ENCODE results near the gene KLHL10. TPM values are rescaled to one million over a fixed set of nuclear protein-coding genes. Genes with fewer than 3 reads are reported as not detected.
A peak's percentile ranks its signal among the peaks of the same experiment; 100 is the strongest.
"Not testable (repeated sequence)": the region's sequence is repeated elsewhere in the genome, so short reads cannot be mapped to it uniquely, and the experiment has no call there.

The KLHL10 gene
- total RNA-seq, 1 donor from 2014 or later: not detected

DNA sequence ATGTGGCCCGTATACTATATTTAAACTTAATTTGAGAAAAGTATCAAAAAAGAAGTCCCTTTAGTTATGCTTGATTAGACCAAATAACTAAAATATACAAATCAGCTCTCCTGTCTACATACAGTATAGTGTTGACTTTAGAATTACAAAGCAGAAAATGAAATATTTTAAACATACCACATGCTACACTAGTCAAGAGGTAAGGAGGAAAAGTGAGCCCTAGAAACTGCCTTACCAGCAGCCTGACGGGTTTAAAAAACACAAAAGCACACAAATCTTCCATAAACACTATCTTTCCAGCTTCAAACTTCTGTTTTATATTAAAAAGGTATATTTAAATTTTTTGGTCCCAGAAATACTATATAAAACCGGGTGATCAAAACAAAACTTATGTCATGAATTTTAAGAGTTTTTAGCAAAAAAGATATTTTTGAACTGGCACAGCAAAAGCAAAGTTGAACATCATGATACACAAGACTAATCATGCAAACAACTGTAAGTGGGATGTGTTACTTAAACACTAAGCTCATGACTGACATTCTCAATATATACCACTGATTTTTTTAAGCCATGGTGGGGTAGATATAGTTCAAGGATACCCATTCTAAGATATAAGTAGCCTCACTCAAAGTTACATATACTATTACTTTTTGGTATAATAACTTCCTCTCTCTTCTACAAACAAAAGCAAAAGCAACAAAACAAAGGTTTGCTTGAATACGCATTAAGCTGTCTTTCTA lies 11.8 kb downstream of the KLHL10 start:
- Histone ChIP-seq H3K4me1 (ENCODE audit: control insufficient read depth in 3 of 3, insufficient read depth in 3 of 3, low read length in 3 of 3) (no peaks in the 10 kb centered on the region), H3K9me3 (ENCODE audit: control insufficient read depth in 3 of 3, low read length in 3 of 3) (no peaks in the 10 kb centered on the region), H3K9ac (ENCODE audit: low read depth in 1 of 3, low read length in 3 of 3) (no peak overlapping the region), H3K4me3 (ENCODE audit: low read length in 3 of 3) (no peak overlapping the region), H3K27me3 (ENCODE audit: control insufficient read depth in 3 of 3, insufficient read depth in 3 of 3, low read length in 3 of 3) (no peaks in the 10 kb centered on the region), H3K27ac (ENCODE audit: low read depth, low read length) (no peak overlapping the region), H3K36me3 (ENCODE audit: control insufficient read depth in 3 of 3, insufficient read depth in 3 of 3, low read length in 3 of 3) (peaks cover 4 to 17% (median 14%) of the 10 kb centered on the region in 3 donors)

DNA sequence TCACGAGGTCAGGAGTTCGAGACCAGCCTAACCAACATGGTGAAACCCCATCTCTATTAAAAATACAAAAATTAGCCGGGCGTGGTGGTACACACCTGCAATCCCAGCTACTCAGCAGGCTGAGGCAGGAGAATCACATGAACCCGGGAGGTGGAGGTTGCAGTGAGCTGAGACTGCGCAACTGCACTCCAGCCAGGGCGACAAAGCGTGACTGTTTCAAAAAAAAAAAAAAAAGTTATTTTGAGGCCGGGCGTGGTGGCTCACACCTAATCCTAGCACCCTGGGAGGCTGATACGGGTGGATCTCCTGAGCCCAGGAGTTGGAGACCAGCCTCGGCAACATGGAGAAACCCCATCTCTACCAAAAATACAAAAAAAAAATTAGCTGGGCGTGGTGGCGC lies 13.8 kb downstream of the KLHL10 start:
- H3K27me3 ChIP-seq (ENCODE audit: control insufficient read depth in 3 of 3, insufficient read depth in 3 of 3, low read length in 3 of 3); H3K9me3 ChIP-seq (ENCODE audit: control insufficient read depth in 3 of 3, low read length in 3 of 3); H3K4me1 ChIP-seq (ENCODE audit: control insufficient read depth in 3 of 3, insufficient read depth in 3 of 3, low read length in 3 of 3); H3K4me3 ChIP-seq (ENCODE audit: low read length in 3 of 3); H3K9ac ChIP-seq (ENCODE audit: low read depth in 1 of 3, low read length in 3 of 3); H3K27ac ChIP-seq (ENCODE audit: low read depth, low read length): not testable (repeated sequence)
- H3K36me3 ChIP-seq (ENCODE audit: control insufficient read depth in 3 of 3, insufficient read depth in 3 of 3, low read length in 3 of 3): peaks cover 5 to 21% (median 19%) of the 10 kb centered on the region in 3 donors

DNA sequence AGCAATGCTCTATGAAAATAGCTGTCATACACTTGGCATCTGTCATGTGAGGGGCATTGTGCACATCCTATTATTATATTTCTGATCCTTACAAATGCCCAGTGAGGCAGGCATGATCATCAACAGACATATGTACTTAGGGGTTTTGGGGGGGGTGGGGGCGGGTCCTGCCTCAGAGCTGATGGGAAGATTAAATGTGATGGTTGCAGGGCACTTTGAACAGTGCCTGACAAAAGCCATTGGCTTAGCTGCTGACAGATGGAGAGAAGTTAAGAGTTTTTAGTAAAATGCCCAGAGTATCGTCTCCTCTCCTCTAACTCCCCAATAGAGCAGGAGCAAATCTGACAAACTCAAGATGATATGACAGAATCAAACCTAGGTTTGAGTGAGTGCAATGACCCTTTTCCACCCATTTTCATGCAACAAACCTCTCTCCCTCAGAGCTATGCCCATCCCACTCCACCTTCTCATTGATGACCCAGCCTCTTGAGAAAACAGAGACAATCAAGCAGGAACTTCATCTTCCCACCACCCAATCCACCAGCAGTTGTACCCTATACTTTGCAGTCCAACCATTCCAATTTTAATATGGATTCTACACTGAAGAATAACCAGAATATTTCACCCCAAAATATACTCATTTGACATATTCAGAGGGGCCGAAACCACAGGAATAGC lies 22.8 kb downstream of the KLHL10 start:
- Histone ChIP-seq H3K27ac (ENCODE audit: low read depth, low read length) (no peak overlapping the region), H3K9ac (ENCODE audit: low read depth in 1 of 3, low read length in 3 of 3) (peak overlapping the region in 1 of 3 donors; percentile 51), H3K9me3 (ENCODE audit: control insufficient read depth in 3 of 3, low read length in 3 of 3) (no peaks in the 10 kb centered on the region), H3K4me3 (ENCODE audit: low read length in 3 of 3) (no peak overlapping the region), H3K4me1 (ENCODE audit: control insufficient read depth in 3 of 3, insufficient read depth in 3 of 3, low read length in 3 of 3) (peaks cover 18 to 25% (median 20%) of the 10 kb centered on the region in 3 donors), H3K36me3 (ENCODE audit: control insufficient read depth in 3 of 3, insufficient read depth in 3 of 3, low read length in 3 of 3) (peaks cover 0 to 2% (median 0%) of the 10 kb centered on the region in 3 donors), H3K27me3 (ENCODE audit: control insufficient read depth in 3 of 3, insufficient read depth in 3 of 3, low read length in 3 of 3) (no peaks in the 10 kb centered on the region)

DNA sequence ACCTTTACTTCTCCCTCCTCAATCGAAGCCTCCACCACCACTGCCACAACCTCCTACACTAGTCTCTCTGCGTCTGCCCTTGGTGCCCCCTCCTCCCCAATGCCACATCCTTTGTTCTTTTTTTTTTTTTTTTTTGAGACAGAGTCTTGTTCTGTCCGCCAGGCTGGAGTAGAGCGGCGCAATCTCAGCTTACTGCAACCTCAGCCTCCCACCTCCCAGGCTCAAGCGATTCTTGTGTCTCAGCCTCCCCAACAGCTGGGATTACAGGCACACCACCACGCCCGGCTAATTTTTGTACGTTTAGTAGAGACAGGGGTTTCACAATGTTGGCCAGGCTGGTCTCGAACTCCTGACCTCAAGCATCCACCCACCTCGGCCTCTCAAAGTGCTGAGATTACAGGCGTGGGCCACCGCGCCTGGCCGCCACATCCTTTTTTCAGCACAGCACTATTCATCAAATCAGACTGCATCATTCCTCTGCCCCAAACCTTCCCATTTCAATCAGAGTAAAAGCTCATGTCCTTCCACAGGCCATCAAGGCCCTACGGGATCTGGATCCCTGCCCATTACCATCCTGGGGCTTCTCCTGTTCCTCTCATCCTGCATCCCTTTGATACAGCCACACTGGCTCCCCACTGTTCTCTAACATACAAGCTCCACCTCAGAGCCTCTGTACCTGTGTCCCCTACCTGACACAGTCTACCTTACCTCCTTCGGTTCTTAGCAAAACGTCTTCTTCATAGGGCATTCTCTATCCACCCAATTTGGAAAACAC lies 25.6 kb downstream of the KLHL10 start:
- no peak overlapping the region for H3K27ac ChIP-seq (ENCODE audit: low read depth, low read length)
- no peaks in the 10 kb centered on the region for H3K9me3 ChIP-seq (ENCODE audit: control insufficient read depth in 3 of 3, low read length in 3 of 3)
- H3K4me3 ChIP-seq (ENCODE audit: low read length in 3 of 3): peak overlapping the region; percentile 90 to 95 (median 95)
- no peaks in the 10 kb centered on the region for H3K27me3 ChIP-seq (ENCODE audit: control insufficient read depth in 3 of 3, insufficient read depth in 3 of 3, low read length in 3 of 3)
- peaks cover 0 to 10% (median 7%) of the 10 kb centered on the region in 3 donors for H3K36me3 ChIP-seq (ENCODE audit: control insufficient read depth in 3 of 3, insufficient read depth in 3 of 3, low read length in 3 of 3)
- H3K9ac ChIP-seq (ENCODE audit: low read depth in 1 of 3, low read length in 3 of 3): peak overlapping the region; percentile 28 to 95 (median 54)
- H3K4me1 ChIP-seq (ENCODE audit: control insufficient read depth in 3 of 3, insufficient read depth in 3 of 3, low read length in 3 of 3): peaks cover 18 to 27% (median 20%) of the 10 kb centered on the region in 3 donors

DNA sequence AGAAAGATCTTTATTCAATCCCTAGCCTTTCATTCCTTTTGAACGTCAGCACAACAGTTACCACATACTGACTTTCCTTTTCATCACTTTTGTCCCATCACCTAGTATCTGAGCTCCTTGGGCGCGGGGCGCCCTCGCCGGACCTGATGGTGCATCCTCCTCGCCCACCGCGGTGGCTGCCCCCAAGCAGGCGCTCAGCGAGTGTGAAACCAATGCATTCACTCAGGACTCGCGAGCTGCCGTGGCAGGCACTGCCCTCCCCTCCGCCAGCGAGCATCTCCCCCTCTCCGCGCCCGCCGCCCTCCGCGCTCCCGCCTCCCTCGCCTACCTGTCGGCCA lies 26.8 kb downstream of the KLHL10 start:
- Histone ChIP-seq H3K9ac (ENCODE audit: low read depth in 1 of 3, low read length in 3 of 3) (peak overlapping the region; percentile 95 to 98 (median 97)), H3K27ac (ENCODE audit: low read depth, low read length) (peak overlapping the region; percentile 84), H3K4me1 (ENCODE audit: control insufficient read depth in 3 of 3, insufficient read depth in 3 of 3, low read length in 3 of 3) (peaks cover 18 to 27% (median 20%) of the 10 kb centered on the region in 3 donors)

DNA sequence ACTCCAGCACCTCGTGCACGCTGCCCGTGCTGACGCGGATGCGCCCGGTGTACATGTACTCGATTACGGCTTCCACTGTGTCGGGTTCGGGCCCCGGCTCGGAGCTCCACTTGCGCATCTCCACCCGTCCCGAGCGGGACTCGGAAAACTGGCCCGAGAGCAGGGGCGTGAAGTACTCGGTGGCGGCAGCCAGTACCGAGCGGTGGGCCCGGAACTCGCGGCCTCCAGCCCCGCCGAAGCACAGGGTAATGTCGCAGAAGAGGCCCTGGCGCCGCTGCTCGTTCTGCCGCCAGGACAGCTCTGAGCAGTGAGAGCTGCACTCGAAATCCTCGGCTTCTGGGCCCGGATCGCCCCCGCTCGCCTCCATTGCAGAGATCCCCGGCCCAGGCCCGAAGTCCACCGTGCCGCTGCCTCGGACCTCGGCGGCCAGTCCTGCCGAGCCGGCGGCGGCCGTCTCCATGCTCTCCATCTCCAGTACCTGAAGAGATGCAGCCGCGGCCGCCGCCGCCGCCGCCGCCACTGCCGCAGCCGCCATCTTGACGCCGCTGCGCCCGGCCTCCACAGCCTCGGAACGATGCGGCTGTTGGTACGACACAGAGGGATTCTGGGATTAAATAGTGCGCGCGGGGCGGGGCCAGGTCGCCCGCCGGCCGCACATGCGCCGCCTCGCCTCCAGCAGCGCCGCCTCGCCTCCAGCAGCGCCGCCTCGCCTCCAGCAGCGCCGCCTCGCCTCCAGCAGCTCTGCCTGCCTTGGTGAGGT lies 27.4 kb downstream of the KLHL10 start, which contains the start of gene KLHL11:
Gene KLHL11 (minus strand): TSS at position 588 of the 760 bp plus-strand sequence. CDS start 53 bp downstream, at position 535.
- no peaks in the 10 kb centered on the region for H3K9me3 ChIP-seq (ENCODE audit: control insufficient read depth in 3 of 3, low read length in 3 of 3)
- peaks cover 12 to 14% (median 12%) of the 10 kb centered on the region in 3 donors for H3K36me3 ChIP-seq (ENCODE audit: control insufficient read depth in 3 of 3, insufficient read depth in 3 of 3, low read length in 3 of 3)
- H3K4me1 ChIP-seq (ENCODE audit: control insufficient read depth in 3 of 3, insufficient read depth in 3 of 3, low read length in 3 of 3): peaks cover 18 to 27% (median 20%) of the 10 kb centered on the region in 3 donors
- peak within 1 kb of the TSS; percentile 84 for H3K27ac ChIP-seq (ENCODE audit: low read depth, low read length)
- H3K9ac ChIP-seq (ENCODE audit: low read depth in 1 of 3, low read length in 3 of 3): peak within 1 kb of the TSS; percentile 95 to 98 (median 97)
- peak within 1 kb of the TSS; percentile 90 to 95 (median 95) for H3K4me3 ChIP-seq (ENCODE audit: low read length in 3 of 3)
- H3K27me3 ChIP-seq (ENCODE audit: control insufficient read depth in 3 of 3, insufficient read depth in 3 of 3, low read length in 3 of 3): no peaks in the 10 kb centered on the region

More for the DNA sequence above, 26.8 kb downstream of the KLHL10 start:
- no peaks in the 10 kb centered on the region for H3K9me3 ChIP-seq (ENCODE audit: control insufficient read depth in 3 of 3, low read length in 3 of 3)
- H3K36me3 ChIP-seq (ENCODE audit: control insufficient read depth in 3 of 3, insufficient read depth in 3 of 3, low read length in 3 of 3): peaks cover 7 to 13% (median 11%) of the 10 kb centered on the region in 3 donors
- no peaks in the 10 kb centered on the region for H3K27me3 ChIP-seq (ENCODE audit: control insufficient read depth in 3 of 3, insufficient read depth in 3 of 3, low read length in 3 of 3)
- peak overlapping the region; percentile 90 to 95 (median 95) for H3K4me3 ChIP-seq (ENCODE audit: low read length in 3 of 3)

DNA sequence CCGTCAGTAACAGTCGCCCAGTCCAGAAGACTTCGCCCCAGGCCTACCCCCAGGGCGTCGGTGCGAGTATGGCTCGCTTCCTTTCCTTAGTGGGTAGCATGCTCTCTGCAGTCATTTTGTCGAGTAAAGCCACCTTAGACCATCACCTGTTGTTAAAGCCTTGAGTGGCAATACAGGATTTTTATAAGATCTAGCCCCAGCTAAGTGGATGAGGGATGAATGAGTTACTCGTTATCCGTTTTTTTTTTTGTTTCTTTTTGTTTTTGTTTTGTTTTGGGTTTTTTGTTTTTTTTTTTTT lies 27.9 kb downstream of the KLHL10 start:
- Histone ChIP-seq H3K27me3 (ENCODE audit: control insufficient read depth in 3 of 3, insufficient read depth in 3 of 3, low read length in 3 of 3) (no peaks in the 10 kb centered on the region), H3K9ac (ENCODE audit: low read depth in 1 of 3, low read length in 3 of 3) (peak overlapping the region; percentile 79 to 98 (median 97)), H3K36me3 (ENCODE audit: control insufficient read depth in 3 of 3, insufficient read depth in 3 of 3, low read length in 3 of 3) (peaks cover 16 to 19% (median 17%) of the 10 kb centered on the region in 3 donors), H3K9me3 (ENCODE audit: control insufficient read depth in 3 of 3, low read length in 3 of 3) (no peaks in the 10 kb centered on the region), H3K27ac (ENCODE audit: low read depth, low read length) (no peak overlapping the region), H3K4me1 (ENCODE audit: control insufficient read depth in 3 of 3, insufficient read depth in 3 of 3, low read length in 3 of 3) (peaks cover 18 to 27% (median 18%) of the 10 kb centered on the region in 3 donors), H3K4me3 (ENCODE audit: low read length in 3 of 3) (peak overlapping the region; percentile 74 to 95 (median 79))

DNA sequence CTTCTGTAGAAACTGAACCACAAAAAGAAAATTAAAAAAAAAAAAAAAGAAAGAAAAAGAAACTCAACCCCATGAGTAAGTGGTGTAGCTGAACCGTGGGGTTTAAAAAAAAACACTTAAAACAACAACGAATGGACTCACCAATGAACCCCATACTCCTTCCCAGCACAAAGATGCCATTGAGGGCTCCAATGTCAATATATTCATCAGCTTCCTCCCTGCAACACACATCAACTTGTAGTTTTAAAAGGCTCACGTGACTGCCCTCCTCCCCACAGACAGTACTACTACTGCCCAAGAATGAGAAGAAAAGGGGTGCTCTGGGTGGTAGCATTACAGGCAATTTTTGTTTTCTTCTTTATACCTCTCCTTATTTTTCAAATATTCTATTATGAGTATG lies 30.9 kb downstream of the KLHL10 start:
- peaks cover 28 to 36% (median 33%) of the 10 kb centered on the region in 3 donors for H3K36me3 ChIP-seq (ENCODE audit: control insufficient read depth in 3 of 3, insufficient read depth in 3 of 3, low read length in 3 of 3)
- H3K4me1 ChIP-seq (ENCODE audit: control insufficient read depth in 3 of 3, insufficient read depth in 3 of 3, low read length in 3 of 3): peaks cover 7 to 16% (median 8%) of the 10 kb centered on the region in 3 donors
- no peak overlapping the region for H3K9ac ChIP-seq (ENCODE audit: low read depth in 1 of 3, low read length in 3 of 3)
- no peak overlapping the region for H3K27ac ChIP-seq (ENCODE audit: low read depth, low read length)
- H3K9me3 ChIP-seq (ENCODE audit: control insufficient read depth in 3 of 3, low read length in 3 of 3): no peaks in the 10 kb centered on the region
- H3K27me3 ChIP-seq (ENCODE audit: control insufficient read depth in 3 of 3, insufficient read depth in 3 of 3, low read length in 3 of 3): no peaks in the 10 kb centered on the region
- H3K4me3 ChIP-seq (ENCODE audit: low read length in 3 of 3): no peak overlapping the region

DNA sequence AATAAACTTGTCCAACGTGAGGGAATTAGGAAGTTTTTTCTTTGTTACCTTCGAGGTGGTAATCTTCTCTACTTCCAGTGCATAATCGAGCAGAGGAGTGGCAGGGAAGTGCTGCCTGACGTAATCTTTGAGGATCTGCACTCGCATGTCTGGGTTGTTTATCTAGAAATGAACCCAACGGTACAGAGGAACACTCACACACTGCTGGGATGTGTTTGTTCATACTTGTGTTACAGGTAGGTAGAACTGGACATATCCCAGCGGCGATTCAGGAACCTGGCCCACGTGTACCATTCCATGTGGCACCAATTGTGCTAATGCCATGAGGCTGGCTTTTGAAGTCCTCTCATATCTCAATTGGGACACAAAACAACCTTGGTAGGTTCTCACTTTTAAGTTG lies 31.8 kb downstream of the KLHL10 start:
- no peaks in the 10 kb centered on the region for H3K9me3 ChIP-seq (ENCODE audit: control insufficient read depth in 3 of 3, low read length in 3 of 3)
- H3K27me3 ChIP-seq (ENCODE audit: control insufficient read depth in 3 of 3, insufficient read depth in 3 of 3, low read length in 3 of 3): no peaks in the 10 kb centered on the region
- H3K4me1 ChIP-seq (ENCODE audit: control insufficient read depth in 3 of 3, insufficient read depth in 3 of 3, low read length in 3 of 3): peaks cover 0 to 7% (median 0%) of the 10 kb centered on the region in 3 donors
- peaks cover 30 to 37% (median 36%) of the 10 kb centered on the region in 3 donors for H3K36me3 ChIP-seq (ENCODE audit: control insufficient read depth in 3 of 3, insufficient read depth in 3 of 3, low read length in 3 of 3)
- no peak overlapping the region for H3K27ac ChIP-seq (ENCODE audit: low read depth, low read length)
- no peak overlapping the region for H3K4me3 ChIP-seq (ENCODE audit: low read length in 3 of 3)
- no peak overlapping the region for H3K9ac ChIP-seq (ENCODE audit: low read depth in 1 of 3, low read length in 3 of 3)

Data from skeletal muscle tissue (tissue), 4 donors.